GM06990 (cell line): Measurements from ENCODE around the gene CBX5.
A peak's percentile ranks its signal among the peaks of the same experiment; 100 is the strongest.
"Not testable (repeated sequence)": the region's sequence is repeated elsewhere in the genome, so short reads cannot be mapped to it uniquely, and the experiment has no call there.

Source experiments
- DNase-seq: peaks from one replicate; pipeline ENCODE4 v3.0.0-alpha.2; 2011; ENCODE audit not compliant: insufficient read length; ENCODE audit errors: extremely low read depth
- H3K27me3 ChIP-seq: replicated peaks from 2 replicates; pipeline ENCODE4 v1.6.0; 2011; ENCODE audit warnings: low read length; ENCODE audit not compliant: control insufficient read depth, insufficient read depth
- H3K36me3 ChIP-seq: 2 replicates; pipeline ENCODE4 v1.5.1; 2011; ENCODE audit warnings: low read length; ENCODE audit not compliant: control insufficient read depth, insufficient read depth
- H3K4me3 ChIP-seq: replicated peaks from 2 replicates; pipeline ENCODE4 v1.5.1; 2011; ENCODE audit warnings: low read depth, mild to moderate bottlenecking, control low read depth, low read length
- CTCF ChIP-seq: IDR thresholded peaks from 2 replicates; pipeline ENCODE4 v1.5.1; 2011; ENCODE audit warnings: low read length, control low read depth, mild to moderate bottlenecking, inconsistent platforms; ENCODE audit not compliant: insufficient read depth, poor library complexity, severe bottlenecking

CBX5 gene

GRCh38 chr12:54195080-54195736, 84.7 kb downstream of the CBX5 start:
- DNase-seq: no peak

GRCh38 chr12:54194611-54195010, 85.3 kb downstream of the CBX5 start:
- H3K4me3 ChIP-seq, DNase-seq, H3K27me3 ChIP-seq, H3K36me3 ChIP-seq: not testable (repeated sequence)

More at GRCh38 chr12:54195080-54195736, 84.7 kb downstream of the CBX5 start:
- TF ChIP-seq CTCF: no peak
- Histone ChIP-seq H3K27me3 (no peaks in the 10 kb centered on the region), H3K36me3 (no peaks in the 10 kb centered on the region), H3K4me3 (no peak overlapping the region)

GRCh38 chr12:54193434-54193833, 86.5 kb downstream of the CBX5 start:
- Histone ChIP-seq H3K36me3 (no peaks in the 10 kb centered on the region), H3K4me3 (no peak overlapping the region), H3K27me3 (no peaks in the 10 kb centered on the region)
- DNase-seq: no peak
- TF ChIP-seq CTCF: no peak

- H3K4me3 ChIP-seq: no peak overlapping the region
- peak; percentile 91 for TF ChIP-seq CTCF
- DNase-seq: peak; percentile 63
- no peaks in the 10 kb centered on the region for H3K27me3 ChIP-seq
- H3K36me3 ChIP-seq: no peaks in the 10 kb centered on the region
These were observed 88.3 kb downstream of the CBX5 start for GRCh38 chr12:54191550-54192022.

GRCh38 chr12:54191126-54191525, 88.8 kb downstream of the CBX5 start:
- Histone ChIP-seq H3K36me3 (no peaks in the 10 kb centered on the region), H3K27me3 (no peaks in the 10 kb centered on the region), H3K4me3 (no peak overlapping the region)
- DNase-seq: no peak
- TF ChIP-seq CTCF: no peak

GRCh38 chr12:54189198-54189539, 90.8 kb downstream of the CBX5 start:
- Histone ChIP-seq H3K4me3 (peak overlapping the region; percentile 33; the same call in 1 of the 2 replicates), H3K36me3 (peaks cover 1% of the 10 kb centered on the region), H3K27me3 (no peaks in the 10 kb centered on the region)
- DNase-seq: no peak
- TF ChIP-seq CTCF: no peak
